AG04450 (cell line): Measurements from ENCODE around the gene TNRC6A. TPM values are rescaled to one million over a fixed set of nuclear protein-coding genes. Genes with fewer than 3 reads are reported as not detected.

Experiments used
- CTCF ChIA-PET: fragments of 300-600, 350-600 bp; formaldehyde crosslinking; extraction: SDS; loops from one replicate; lab custom pipeline; 2022; ENCODE audit warnings: antibody characterized with exemption, inconsistent platforms; lab: Charles Lee
- POLR2A ChIA-PET: fragments of 350-600 bp; formaldehyde crosslinking; extraction: SDS; loops from one replicate; lab custom pipeline; 2021; ENCODE audit warnings: antibody characterized with exemption, inconsistent platforms; lab: Yijun Ruan, JAX
- DNase-seq: peaks from one replicate; pipeline ENCODE4 v3.0.0-alpha.2; 2011; ENCODE audit warnings: low read depth, low spot score
- H3K27ac ChIP-seq: one replicate; pipeline ENCODE4 v1.5.1; 2012; ENCODE audit warnings: low read depth, low read length, control low read depth
- H3K27me3 ChIP-seq: one replicate; pipeline ENCODE4 v1.6.0; 2012; ENCODE audit warnings: low read length; ENCODE audit not compliant: control insufficient read depth, insufficient read depth
- H3K4me3 ChIP-seq: 2 replicates; pipeline ENCODE4 v1.5.1; 2011; ENCODE audit warnings: mild to moderate bottlenecking, low read depth, low read length, control low read depth
- H3K9me3 ChIP-seq: 2 replicates; pipeline ENCODE4 v1.5.1; 2012; ENCODE audit warnings: low read length; ENCODE audit not compliant: control insufficient read depth, insufficient read depth
- polyA plus RNA-seq: library from polyadenylated mRNA; depleted of rRNA; stranded (reverse); fragments of >200 nt; gene quantifications from 2 replicates; pipeline ENCODE4 v1.2.3, GENCODE V29; 2011; rRNA removed
- TF ChIP-seq, protein P1 (sequence below): IDR thresholded peaks from 2 replicates; pipeline ENCODE4 v1.5.1; 2011; ENCODE audit warnings: low read depth, low read length, control low read depth, inconsistent platforms

The TNRC6A gene
- polyA plus RNA-seq, 1 experiment = 76.2 TPM

DNA sequence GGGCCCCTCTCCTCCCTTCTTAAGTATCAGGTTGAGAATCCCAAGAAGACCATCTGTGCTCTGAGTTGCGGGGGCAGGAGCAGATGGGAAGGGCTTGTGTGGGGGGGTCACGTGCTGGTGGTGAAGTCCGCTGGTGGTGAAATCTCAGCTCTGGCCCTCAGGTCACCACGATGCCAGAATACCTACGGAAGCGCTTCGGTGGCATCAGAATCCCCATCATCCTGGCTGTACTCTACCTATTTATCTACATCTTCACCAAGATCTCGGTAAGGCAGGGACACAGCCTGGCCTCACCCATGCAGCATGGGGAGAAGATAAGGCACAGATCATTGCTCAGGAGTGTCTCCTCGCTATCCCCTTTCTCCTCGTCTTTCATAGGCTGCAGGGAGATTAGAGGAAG, 146.0 kb downstream of the TNRC6A start:
- ChIA-PET CTCF (no interaction called here), POLR2A (no interaction called here)
- H3K4me3 ChIP-seq = no peak overlapping the region

More for the DNA sequence above, 146.0 kb downstream of the TNRC6A start:
- H3K27ac ChIP-seq = no peak overlapping the region
- no peaks in the 10 kb centered on the region for H3K9me3 ChIP-seq
- no peak for DNase-seq
- TF ChIP-seq, protein P1, sequence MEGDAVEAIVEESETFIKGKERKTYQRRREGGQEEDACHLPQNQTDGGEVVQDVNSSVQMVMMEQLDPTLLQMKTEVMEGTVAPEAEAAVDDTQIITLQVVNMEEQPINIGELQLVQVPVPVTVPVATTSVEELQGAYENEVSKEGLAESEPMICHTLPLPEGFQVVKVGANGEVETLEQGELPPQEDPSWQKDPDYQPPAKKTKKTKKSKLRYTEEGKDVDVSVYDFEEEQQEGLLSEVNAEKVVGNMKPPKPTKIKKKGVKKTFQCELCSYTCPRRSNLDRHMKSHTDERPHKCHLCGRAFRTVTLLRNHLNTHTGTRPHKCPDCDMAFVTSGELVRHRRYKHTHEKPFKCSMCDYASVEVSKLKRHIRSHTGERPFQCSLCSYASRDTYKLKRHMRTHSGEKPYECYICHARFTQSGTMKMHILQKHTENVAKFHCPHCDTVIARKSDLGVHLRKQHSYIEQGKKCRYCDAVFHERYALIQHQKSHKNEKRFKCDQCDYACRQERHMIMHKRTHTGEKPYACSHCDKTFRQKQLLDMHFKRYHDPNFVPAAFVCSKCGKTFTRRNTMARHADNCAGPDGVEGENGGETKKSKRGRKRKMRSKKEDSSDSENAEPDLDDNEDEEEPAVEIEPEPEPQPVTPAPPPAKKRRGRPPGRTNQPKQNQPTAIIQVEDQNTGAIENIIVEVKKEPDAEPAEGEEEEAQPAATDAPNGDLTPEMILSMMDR = no peak
- peaks cover 6% of the 10 kb centered on the region for H3K27me3 ChIP-seq

Other genes with a start within 250 kb of the TNRC6A start
- 32.4 and 41.7 TPM in 2 replicates for gene RBBP6, start 190.1 kb upstream of the TNRC6A start, polyA plus RNA-seq
- not detected in 2 replicates for gene SLC5A11, start 116.3 kb downstream of the TNRC6A start, polyA plus RNA-seq